GM19035 (cell line): ENCODE measurements around the gene LRRC59.
A peak's percentile ranks its signal among the peaks of the same experiment; 100 is the strongest.
"Not testable (repeated sequence)": the region's sequence is repeated elsewhere in the genome, so short reads cannot be mapped to it uniquely, and the experiment has no call there.

Experiments used
- ATAC-seq: cut with Tn5 transposase; IDR thresholded peaks from one replicate; pipeline ENCODE4 v1.9.1; 2021; ENCODE audit not compliant: unreplicated experiment

LRRC59 gene

DNA sequence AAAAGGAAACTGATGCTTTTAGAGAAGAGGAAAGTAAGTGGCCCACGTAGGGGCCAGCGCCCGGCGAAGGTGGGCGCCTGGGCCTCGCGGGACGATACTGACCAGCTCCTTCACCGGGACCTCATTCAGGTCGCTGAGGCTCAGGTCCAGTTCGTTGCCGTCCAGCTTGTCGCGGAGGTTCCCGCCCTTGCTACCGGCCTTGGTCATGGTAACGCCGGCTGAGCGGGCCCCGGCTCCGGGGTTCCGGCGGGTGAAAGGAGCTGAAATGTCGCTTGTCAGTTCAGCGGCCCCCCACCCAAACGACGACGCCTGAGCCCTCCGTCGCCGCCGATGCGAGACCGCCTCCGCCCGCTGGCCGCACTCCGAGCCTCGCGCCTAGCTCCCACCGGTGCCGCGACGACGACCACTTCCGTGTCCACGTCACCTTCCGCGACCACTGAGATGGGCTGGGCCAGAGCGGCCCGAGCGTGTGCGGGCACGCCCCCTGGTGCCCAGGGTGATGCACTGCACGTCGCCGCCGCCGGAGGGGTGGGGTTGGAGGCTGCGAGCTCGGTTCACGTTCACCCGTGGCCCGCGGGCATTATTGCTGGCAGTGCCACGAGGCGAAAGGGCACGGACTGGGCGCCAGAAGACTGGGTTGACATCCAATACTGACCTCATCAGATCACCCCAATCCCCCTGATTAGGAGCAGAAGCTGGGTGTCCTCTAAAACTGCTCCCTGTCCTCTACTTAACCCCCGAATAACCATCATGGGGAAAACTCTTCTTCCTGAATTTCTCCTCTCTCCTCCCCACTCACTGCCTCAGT, at the start of gene LRRC59:
Gene LRRC59, minus strand, starts transcription at position 413 of the 808 bp plus-strand sequence. Its CDS starts 206 bp downstream, at position 207.
- peak; percentile 96 for ATAC-seq

DNA sequence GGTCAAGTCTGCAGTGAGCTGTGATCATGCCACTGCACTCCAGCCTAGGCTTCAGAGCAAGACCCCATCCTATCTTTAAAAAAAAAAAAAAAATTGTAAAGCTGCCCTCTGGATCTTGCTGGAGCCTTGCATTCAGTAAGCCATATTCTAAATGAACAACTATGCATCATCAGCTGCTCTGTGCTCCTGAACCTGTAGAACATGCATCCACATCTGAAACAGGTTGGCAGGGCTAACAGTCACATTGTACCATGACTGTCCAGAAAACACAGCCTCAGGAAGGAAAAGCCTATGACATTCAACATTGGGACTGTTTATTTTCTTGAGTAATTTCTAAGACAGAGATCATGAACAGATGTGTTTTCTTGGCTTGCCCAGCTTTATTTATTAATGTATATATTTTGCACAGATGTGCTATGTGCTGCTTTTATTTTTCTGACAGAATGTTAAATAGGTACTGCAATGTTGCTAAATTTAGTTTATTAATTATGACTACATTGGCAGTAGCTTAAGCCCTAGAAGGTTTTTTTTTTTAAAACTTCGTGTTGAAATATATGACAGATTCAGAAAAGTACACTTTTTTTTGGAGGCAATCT, 48.5 kb upstream of the LRRC59 start:
- no peak for ATAC-seq

DNA sequence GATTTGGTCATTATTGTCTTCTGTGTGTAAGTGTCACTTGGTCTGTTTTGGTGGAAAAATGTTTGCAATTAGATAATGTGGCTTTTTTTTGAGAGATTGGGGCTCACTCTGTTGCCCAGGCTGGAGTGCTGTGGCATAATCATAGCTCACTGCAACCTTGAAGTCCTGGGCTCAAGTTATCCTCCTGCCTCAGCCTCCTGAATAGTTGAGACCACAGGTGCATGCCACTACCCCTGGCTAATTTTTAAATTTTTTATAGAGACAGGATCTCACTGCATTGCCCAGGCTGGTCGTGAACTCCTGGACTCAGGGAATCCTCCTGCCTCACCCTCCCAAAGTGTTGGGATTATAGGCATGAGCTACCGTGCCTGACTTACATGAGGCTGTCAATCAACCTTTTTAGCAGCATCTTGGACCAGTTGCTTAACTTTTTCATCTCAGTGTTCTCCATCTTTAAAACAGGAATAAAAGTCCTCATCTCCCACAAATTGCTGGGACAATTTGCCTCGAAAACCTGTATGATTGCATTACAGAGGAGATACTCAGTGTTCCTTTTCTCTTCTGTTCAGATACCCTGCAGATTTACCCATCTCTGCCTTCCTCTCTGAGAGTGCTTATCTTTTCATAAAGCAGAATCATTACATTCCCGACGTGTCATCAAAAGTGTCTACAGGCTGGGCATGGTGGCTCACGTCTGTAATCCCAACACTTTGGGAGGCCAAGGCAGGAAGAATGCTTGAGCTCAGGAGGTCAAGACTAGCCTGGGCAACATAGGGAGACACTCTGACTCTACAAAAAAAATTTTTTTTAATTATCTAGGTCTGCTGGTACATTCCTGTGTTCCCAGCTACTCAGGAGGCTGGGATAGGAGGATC, 47.8 kb upstream of the LRRC59 start:
- no peak for ATAC-seq

DNA sequence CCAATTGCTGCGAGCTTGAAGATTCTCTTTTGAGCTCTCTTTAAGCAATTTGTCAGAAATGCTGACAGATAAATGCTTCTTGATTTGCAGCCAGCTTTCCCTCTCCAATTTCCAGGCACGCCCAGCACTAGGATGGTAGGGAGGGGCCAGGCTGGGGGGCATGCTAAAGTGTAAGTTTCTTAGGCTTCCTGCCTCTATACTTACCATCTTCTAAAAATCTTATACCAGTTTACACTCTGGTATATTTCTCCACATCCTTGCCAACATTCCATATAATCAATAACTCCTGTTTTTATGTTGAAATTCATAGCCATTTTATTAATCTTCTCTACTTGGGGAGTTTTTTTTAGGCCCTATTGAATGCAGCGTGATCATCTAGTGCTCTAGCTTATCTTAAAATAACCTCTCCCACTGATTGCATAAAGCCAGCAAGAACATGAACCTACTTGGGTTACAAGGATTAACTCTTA, 46.2 kb upstream of the LRRC59 start:
- no peak for ATAC-seq

DNA sequence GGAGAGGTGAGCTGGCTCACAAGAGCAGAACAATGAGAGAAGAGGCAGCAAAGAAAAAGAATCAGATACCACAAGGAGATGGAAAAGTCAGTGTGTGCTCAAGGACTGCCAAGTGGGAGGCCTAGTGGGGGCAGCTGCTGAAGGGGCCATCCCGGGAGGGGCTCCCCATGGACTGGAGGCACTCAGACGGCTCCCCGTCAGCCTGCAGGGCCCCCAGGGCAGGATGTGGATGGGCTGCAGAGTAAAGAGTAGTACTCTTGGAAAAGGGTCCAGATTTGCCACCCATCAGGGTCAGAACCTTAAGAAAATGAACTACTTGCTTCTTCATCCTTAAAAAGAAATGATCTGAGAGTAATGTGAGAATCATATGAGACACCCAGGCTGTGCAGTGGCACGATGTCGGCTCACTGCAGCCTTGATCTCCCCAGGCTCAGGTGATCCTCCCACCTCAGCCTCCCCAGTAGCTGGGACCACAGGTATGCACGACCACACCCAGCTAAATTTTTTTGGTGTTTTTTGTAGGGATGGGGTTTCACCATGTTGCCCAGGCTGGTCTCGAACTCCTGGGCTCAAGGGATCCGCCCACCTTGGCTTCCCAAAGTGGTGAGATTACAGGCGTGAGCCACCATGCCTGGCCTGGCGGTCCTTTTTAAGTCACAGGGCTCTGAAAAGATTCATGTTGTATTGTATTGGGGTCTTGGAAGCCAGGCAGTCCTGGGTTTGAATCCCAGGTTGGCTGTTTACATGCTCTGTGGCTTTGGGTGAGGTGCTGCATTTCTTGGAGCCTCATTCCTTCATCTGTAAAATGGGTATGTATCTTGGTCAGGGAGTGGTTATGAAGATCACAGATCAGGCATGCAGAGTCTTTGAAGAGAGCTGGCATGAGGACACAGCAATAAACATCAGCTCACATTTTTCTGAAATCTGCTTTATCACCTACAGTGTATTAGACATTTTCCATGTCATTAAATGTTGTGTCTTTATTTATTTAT, 43.8 kb upstream of the LRRC59 start:
- no peak for ATAC-seq

DNA sequence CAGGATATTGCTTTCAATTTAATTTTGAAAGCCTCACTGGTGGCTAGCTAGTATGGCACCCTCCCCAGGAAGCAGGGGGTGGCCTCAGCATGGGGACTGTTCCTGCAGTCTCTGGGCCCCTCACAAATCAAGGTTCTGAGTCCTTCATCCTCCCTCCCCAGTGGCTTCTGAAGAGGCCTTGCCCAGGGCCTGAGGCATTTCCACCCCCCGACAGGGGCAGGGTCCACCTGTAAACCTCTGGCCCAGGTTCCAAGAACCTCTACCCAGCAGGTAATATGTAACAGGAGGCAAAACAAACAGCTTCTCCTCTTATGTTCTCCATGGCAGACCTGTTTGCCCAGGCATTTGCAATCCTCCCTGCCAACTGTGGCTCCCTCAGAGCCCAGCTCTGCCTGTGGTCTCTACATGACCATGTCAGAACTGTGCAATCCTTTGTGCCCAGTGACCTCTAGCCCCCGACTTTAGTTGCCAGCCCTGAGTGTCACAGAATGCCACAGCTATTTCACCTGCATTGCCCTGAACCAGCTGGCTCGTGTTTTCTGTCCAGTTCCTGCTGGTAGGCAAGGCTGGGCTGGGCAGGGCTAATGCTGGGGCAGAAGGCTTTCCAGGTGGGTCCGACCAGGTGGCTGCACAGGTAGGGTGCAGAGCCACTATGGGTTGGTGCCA, 43.0 kb upstream of the LRRC59 start:
- no peak for ATAC-seq

DNA sequence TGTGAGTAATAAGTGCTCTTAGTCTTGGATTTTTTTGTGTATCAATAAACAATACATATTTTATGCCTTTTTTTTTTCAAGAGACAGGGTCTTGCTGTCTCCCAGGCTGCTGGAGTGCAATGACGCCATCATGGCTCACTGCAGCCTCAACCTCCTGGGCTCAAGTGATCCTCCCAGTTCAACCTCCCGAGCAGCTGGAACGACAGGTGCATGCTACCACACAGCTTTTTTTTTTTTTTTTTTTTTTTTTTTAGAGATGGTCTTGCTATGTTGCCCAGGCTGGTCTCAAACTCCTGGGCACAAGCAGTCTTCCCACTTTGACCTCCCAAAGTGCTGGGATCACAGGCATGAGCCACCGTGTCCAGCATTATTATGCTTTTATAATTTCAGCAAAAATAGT, 41.7 kb upstream of the LRRC59 start:
- ATAC-seq = no peak

DNA sequence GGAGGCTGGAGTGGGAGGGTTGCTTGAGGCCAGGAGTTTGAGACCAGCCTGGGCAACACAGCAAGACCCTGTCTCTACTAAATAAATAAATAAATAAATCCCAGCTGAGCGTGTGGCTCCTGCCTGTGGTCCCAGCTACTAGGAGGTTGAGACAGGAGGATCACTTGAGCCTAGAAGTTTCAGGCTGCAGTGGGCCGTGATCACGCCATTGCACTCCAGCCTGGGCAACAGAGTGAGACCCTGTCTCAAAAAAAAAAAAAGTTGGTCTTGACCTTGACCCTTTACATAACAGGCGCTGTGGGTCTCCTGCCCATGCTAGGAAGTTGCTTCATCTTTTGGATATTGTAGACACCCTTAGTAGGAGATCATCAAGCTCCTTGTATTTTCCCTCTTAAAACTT, 40.1 kb upstream of the LRRC59 start:
- ATAC-seq = no peak

DNA sequence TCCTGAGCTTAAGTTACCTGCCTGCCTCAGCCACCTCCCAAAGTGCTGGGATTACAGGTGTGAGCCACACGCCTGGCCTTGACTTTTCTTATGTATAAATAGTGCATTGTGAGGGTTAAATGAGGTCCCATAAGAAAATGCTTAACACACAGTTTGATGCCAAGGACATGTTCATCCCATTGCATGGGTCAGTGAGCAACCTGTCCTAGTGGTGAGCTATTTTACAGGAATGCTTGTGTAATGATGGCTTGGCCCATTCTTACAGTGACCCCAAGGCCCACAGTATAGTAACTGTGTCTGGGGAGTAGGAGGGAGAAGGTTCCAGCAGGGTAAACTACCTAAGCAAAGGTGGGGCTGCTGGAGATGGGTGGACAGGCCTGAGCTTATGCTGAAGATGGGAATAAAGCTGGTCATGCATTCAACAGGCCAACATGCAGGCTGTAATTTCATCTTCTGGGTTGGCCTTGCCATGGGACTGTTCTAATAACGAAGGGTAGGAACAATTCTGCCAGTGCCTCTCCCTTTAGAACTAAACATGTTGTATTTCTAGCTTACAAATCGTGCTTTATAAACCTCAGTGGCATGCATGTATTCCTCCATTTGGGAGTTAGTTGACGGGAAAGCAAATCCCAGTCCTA, 34.9 kb upstream of the LRRC59 start:
- ATAC-seq = no peak

DNA sequence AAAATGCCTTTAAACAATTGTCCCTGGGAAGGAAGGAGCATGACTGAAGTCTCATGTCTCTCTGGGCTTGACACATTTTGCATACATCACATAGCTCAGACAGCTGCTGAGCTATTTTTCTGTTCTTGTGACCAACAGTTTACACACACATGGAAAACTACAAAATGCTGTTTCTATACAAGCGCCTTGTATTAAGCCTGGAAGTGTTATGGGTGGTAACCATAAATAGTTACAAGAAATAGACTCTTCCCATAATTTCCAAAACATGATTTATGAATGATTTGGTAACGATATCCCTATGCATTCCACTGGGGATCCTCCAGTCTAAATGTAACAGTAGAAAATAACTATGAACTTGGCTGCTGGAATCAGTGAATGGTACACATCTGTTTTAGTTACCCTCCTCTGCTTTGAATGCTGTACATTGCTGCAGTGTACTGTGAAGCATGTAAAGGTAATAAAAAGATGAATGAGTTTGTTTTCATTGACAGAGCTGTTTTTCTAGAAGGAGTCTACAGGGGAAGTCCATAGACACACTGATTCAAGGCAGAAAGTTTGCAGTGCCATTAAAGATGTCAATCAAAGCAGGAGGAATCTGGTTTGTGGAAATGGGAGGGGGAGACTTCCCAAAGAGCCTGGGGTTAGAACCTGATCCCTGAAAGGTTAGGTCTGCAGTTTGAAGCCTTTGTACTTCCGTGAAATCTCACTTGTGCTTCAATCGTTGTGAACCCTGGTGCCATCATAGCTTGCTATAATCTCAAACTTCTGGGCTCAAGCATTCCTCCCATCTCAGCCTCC, 33.7 kb upstream of the LRRC59 start:
- no peak for ATAC-seq

DNA sequence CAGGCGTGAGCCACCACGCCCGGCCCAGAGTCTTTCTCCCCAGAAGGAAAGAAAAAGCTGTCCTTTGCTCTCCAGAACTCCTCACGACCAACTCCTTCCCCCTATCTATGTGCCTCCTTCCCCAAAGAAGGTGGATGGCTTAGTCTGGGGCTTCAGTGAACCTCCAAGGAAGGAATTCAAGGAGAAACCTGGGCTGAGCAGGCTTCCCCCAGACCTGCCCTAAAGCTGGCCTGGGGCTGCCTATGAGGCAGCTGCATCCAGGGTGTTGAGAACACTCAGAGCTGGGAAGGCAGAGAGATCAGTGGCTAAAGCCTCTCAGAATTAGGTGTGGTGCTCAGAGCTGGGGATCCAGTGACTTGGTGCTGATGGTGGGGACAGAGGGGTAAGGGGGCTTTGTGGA, 32.5 kb upstream of the LRRC59 start:
- no peak for ATAC-seq

DNA sequence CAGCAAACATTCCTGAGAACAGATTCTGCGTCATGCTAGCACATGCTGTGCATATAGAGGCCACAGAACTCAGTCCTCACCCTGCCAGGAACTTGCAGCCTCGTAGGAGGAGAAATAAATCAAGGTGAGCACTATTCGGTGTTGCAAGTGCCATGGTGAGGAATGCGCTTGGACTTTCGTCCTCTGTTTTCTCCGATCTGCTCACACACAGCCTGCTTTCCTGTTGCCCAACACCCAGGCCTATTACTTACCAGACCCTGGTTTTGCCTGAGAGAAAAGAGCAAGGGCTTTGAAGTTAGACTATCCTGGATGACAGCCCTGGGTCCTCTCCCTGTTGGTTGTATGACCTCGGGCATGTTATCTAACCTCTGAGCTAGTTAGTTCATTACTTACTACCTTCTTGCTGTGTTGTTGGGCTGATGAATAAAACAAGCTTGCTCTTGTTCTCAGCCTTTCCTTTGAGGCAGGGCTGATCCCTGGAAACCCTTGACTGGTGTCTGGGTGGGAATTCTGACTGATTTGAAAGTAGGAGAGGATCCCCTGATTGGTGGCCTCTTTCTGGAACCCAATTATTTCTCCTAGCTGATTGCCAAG, 31.6 kb upstream of the LRRC59 start:
- ATAC-seq = no peak

DNA sequence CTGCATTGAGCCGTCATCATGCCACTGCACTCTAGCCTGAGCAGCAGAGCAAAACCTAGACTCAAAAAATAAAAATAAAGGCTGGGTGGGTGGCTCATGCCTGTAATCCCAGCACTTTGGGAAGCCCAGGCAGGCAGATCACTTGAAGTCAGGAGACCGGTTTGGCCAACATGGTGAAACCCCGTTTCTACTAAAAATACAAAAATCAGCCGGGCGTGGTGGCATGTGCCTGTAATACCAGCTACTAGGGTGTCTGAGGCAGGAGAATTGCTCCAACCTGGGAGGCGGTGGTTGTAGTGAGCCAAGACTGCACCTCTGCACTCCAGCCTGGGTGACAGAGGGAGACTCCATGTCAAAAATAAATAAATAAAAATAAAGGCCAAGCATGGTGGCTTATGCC, 30.8 kb upstream of the LRRC59 start:
- ATAC-seq = not testable (repeated sequence)

DNA sequence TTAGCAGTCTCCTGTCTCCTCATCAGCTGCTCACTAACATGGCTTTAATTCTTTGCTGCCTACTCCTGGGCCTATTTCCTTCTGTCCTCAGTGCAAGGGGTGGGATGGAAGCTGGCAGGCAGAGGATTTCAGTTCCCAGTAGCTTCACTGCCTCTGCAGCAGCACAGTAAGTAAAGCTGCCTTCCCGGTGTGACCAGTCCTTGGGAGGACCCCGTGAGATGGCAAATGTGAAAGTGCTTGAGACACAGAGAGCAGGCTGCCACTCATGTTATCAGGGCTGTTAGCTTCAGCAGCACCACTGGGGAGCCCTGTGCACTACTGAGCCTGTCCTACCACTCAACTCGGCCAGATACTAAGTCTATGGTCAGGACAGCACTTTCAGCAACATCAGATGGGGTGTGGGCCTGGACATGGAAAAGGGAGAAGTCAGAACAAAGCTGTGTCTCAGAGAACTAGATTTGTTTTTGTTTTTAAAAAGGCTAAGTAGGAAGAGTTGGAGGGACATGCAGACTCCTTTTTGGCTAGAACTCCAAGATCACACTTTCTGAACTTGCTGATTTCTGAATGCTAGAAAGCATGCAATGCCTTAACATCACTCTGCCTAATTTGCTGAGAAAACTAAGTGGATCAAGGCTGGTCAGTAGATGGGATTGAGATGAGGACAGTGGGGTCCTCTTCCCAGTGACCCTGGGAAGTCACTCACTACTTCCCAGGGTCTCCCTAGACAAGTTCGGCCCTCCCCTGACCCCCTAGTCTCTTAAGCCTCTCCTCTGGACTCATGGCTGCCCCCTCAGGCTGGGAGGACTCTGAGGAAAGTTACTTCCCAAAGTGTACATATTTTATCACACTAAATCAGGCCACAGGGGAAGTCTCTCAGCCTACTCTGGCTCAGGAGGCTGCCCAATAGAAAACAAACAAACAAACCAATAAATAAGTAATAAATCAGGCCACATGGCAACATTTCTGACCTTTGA, 29.8 kb upstream of the LRRC59 start:
- no peak for ATAC-seq

DNA sequence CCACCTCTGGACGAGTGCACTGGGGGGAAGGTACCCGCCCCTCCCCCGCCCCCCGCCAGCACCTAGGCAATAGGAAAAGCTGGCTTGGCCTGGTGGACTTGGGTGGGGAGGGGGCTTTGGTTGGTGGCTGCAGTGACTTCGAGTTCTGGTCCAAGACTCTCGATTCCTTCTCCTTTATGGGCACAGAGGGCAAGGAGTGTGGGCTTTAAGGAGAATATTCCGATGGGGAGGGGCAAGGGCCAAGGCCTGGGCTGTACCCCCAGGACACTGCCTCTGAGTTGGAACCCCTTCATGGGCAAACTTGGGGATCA, 29.1 kb upstream of the LRRC59 start:
- no peak for ATAC-seq

DNA sequence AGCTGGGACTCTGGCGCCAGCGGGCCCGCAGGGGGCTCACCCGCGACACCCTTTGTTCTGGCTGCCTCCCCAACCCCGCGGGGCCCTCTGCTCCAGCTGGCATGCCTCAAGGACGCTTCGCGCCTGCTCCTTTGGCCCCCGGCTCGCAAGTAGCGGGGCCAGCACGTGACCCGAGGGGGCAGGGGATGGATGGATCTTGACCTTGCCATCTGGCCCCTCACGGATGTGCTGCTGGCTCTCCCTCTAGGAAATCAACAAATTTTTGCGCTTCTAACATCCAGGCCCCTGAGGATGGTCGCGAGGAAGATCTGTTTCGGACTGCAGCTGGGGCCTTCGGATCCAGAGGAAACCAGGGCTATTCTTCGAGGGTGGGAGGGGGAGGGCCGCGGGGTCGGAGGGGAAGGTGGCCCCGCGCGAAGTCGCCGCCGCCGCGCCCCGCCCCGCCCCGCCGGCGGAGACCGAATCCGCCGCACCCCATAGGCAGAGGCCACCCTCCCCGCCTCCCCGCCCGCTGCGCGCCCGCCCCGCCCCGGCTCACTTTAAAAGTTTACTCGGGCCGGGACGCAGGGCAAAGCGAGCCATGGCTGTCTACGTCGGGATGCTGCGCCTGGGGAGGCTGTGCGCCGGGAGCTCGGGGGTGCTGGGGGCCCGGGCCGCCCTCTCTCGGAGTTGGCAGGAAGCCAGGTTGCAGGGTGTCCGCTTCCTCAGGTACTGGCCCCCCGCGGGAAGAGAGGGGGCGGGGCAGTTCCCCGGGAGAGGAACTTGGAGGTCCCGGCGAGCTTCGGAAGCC, 28.6 kb upstream of the LRRC59 start, which contains the start of gene ACSF2:
Gene ACSF2, plus strand, starts transcription at position 537 of the 790 bp plus-strand sequence. Its CDS starts 44 bp downstream, at position 581.
- peak; percentile 47 for ATAC-seq
